SK-N-MC (cell line): ENCODE results near the gene LDHD.

ENCODE experiments used
- EZH2 ChIP-seq: fragments of 200-600 bp; sonication (generic); IDR thresholded peaks from one replicate; pipeline ENCODE4 v1.6.1; 2017; ENCODE audit warnings: antibody characterized with exemption
- FOXP2 ChIP-seq: optimal IDR thresholded peaks from 2 replicates; pipeline ENCODE3; 2011; ENCODE audit warnings: mild to moderate bottlenecking, moderate library complexity; ENCODE audit not compliant: insufficient read depth; ENCODE audit errors: extremely low read length, control extremely low read depth
- POLR2AphosphoS5 ChIP-seq: IDR thresholded peaks from 2 replicates; pipeline ENCODE4 v1.6.1; 2012; ENCODE audit warnings: mild to moderate bottlenecking, low read depth, low read length, borderline replicate concordance

GRCh38 chr16:75074920-75075687, 41.5 kb downstream of the LDHD start:
- TF ChIP-seq FOXP2 (no peak), EZH2 (no peak), POLR2AphosphoS5 (no peak)
